NCI-H1930 (cell line): ENCODE results near the gene ULBP1.
"Not testable (repeated sequence)": the region's sequence is repeated elsewhere in the genome, so short reads cannot be mapped to it uniquely, and the experiment has no call there.

Experiments
- DNase-seq, 2 experiments: peaks; one replicate each; lab custom pipeline; 2025; lab: John Stamatoyannopoulos, UW

Gene ULBP1

GRCh38 chr6:150005761-150006651 is 42.3 kb downstream of the ULBP1 start:
- DNase-seq, result no peak

- DNase-seq, result no peak
These were observed 43.3 kb downstream of the ULBP1 start for GRCh38 chr6:150006961-150007464.

GRCh38 chr6:150008588-150008987 is 44.8 kb downstream of the ULBP1 start:
- no peak for DNase-seq

GRCh38 chr6:150012846-150013784 is 49.4 kb downstream of the ULBP1 start:
- not testable (repeated sequence) for DNase-seq

- DNase-seq, result not testable (repeated sequence)
These were observed 50.3 kb downstream of the ULBP1 start for GRCh38 chr6:150013785-150014622.

- DNase-seq, result not testable (repeated sequence)
These were observed 51.0 kb downstream of the ULBP1 start for GRCh38 chr6:150014623-150015280.

- DNase-seq, result not testable (repeated sequence)
These were observed 51.7 kb downstream of the ULBP1 start for GRCh38 chr6:150015281-150016001.

GRCh38 chr6:150016324-150017185 is 52.8 kb downstream of the ULBP1 start:
- DNase-seq, result peak; percentile 38 to 63

GRCh38 chr6:150017186-150017521 is 53.4 kb downstream of the ULBP1 start:
- DNase-seq, result not testable (repeated sequence)

GRCh38 chr6:150018846-150019580 is 55.3 kb downstream of the ULBP1 start:
- DNase-seq, result no peak

- not testable (repeated sequence) for DNase-seq
These were observed 58.1 kb downstream of the ULBP1 start for GRCh38 chr6:150021870-150022269.
